ENCODE measurements around the gene IDE. TPM values are rescaled to one million over a fixed set of nuclear protein-coding genes. Genes with fewer than 3 reads are reported as not detected.

IDE gene
- total and polyA plus RNA-seq, 2 donors (not counting 3 experiments of a cell fraction or from before 2014, with no cell fraction given), result 10.7 to 52.6 TPM

DNA sequence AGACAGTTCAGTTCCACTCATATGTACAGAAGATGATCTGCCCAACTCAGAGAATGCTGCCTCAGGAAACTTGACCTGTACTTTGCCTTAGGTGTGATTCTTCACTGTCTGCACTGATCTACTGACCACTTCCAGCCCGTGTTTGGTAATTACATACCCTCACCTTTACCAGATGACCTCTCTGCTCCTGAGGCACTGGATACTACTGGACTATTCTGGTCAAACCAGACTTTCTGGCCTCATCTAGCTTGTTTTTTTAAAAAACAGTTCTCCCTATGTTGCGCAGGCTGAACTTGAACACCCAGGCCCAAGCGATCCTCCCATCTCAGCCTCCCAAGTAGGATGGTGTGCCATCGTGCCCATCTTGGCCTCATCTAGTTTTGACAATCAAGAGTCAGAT, 26.2 kb downstream of the IDE start:
- DNase-seq (ENCODE audit: low read depth, low spot score) (no peak), FAIRE-seq (no peak)
- BruUV-seq (replicated peaks), result no TSS peak
- Histone ChIP-seq H3K9me3 (replicated peaks; ENCODE audit: control insufficient read depth, insufficient read depth, low read length) (no peaks in the 10 kb centered on the region), H3K9ac (replicated peaks; ENCODE audit: extremely low read depth, insufficient read depth, low read length) (no peak overlapping the region), H4K20me1 (replicated peaks; ENCODE audit: control insufficient read depth, extremely low read depth, insufficient read depth, low read length) (peaks cover 4% of the 10 kb centered on the region), H3K9me1 (replicated peaks; ENCODE audit: control insufficient read depth, extremely low read depth, insufficient read depth, low read length) (no peaks in the 10 kb centered on the region), H3K79me2 (ENCODE audit: control insufficient read depth, insufficient read depth, low read length) (peaks cover 36% of the 10 kb centered on the region), H3K4me3 (replicated peaks in 1 of 3; ENCODE audit: insufficient read depth in 1 of 3, low read depth in 1 of 3, low read length in 3 of 3) (no peak overlapping the region), H3K36me3 (ENCODE audit: control insufficient read depth in 2 of 2, extremely low read depth in 1 of 2, insufficient read depth in 2 of 2, low read length in 2 of 2) (peaks cover 0 to 2% of the 10 kb centered on the region in 2 experiments), H3K27ac (ENCODE audit: insufficient read depth, low read depth, low read length) (no peak overlapping the region), H2AFZ (ENCODE audit: low read depth, low read length) (no peak overlapping the region), H3K4me1 (ENCODE audit: control insufficient read depth, extremely low read depth, insufficient read depth, low read length) (no peaks in the 10 kb centered on the region), H3K27me3 (ENCODE audit: control insufficient read depth in 2 of 2, insufficient read depth in 2 of 2, low read length in 2 of 2) (no peaks in the 10 kb centered on the region), H3K4me2 (ENCODE audit: insufficient read depth, low read length) (no peak overlapping the region)
- dilution Hi-C loops (cut with MboI; ENCODE audit: extremely low pct_ligation_motif_present, low sequenced_read_pairs) (no loop called here), intact Hi-C loops (cut with micrococcal nuclease) (no loop called here)
- TF ChIP-seq EZH2 (IDR thresholded peaks at IDR 0.05; ENCODE audit: borderline replicate concordance, low read depth, low read length, severe bottlenecking) (no peak), GATA2 (IDR thresholded peaks at IDR 0.05; ENCODE audit: insufficient read depth, insufficient read length, low read depth, low read length) (no peak), FOS (IDR thresholded peaks at IDR 0.05; ENCODE audit: borderline replicate concordance, insufficient read depth, low read length) (no peak), JUN (IDR thresholded peaks at IDR 0.05; ENCODE audit: borderline replicate concordance, insufficient read depth, insufficient read length, low read depth) (no peak), POLR2A (IDR thresholded peaks at IDR 0.05; ENCODE audit: low read depth, low read length) (no peak)
- TF ChIP-seq, protein P1, sequence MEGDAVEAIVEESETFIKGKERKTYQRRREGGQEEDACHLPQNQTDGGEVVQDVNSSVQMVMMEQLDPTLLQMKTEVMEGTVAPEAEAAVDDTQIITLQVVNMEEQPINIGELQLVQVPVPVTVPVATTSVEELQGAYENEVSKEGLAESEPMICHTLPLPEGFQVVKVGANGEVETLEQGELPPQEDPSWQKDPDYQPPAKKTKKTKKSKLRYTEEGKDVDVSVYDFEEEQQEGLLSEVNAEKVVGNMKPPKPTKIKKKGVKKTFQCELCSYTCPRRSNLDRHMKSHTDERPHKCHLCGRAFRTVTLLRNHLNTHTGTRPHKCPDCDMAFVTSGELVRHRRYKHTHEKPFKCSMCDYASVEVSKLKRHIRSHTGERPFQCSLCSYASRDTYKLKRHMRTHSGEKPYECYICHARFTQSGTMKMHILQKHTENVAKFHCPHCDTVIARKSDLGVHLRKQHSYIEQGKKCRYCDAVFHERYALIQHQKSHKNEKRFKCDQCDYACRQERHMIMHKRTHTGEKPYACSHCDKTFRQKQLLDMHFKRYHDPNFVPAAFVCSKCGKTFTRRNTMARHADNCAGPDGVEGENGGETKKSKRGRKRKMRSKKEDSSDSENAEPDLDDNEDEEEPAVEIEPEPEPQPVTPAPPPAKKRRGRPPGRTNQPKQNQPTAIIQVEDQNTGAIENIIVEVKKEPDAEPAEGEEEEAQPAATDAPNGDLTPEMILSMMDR (IDR thresholded peaks at IDR 0.05; ENCODE audit: extremely low read depth in 1 of 2, insufficient read depth in 1 of 2, low read depth in 1 of 2, low read length in 2 of 2), result no peak
- TF ChIP-seq, protein P2, sequence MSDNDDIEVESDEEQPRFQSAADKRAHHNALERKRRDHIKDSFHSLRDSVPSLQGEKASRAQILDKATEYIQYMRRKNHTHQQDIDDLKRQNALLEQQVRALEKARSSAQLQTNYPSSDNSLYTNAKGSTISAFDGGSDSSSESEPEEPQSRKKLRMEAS (IDR thresholded peaks at IDR 0.05; ENCODE audit: insufficient read depth, insufficient read length), result no peak
- ChIA-PET POLR2A (no interaction called here), CTCF (interaction anchor here (0.7 kb wide), 1 partner anchor 31 kb away, joined by 4 read pairs; no protein-coding TSS in a partner anchor)
